WTC11 (cell line): ENCODE results near the gene GLYR1. TPM values are rescaled to one million over a fixed set of nuclear protein-coding genes. Genes with fewer than 3 reads are reported as not detected.

Experiments used
- ATAC-seq: fragments of 200-7000 bp; cut with Tn5 transposase; 2 replicates; pipeline ENCODE4 v1.10.0; 2021; ENCODE audit warnings: mild to moderate bottlenecking, moderate library complexity
- CTCF ChIA-PET: fragments of 300-600 bp; sonication (Branson Sonifier 250); formaldehyde crosslinking; loops from one replicate; lab custom pipeline; 2021; ENCODE audit warnings: antibody characterized with exemption; lab: Charles Lee
- POLR2A ChIA-PET: fragments of 350-600 bp; sonication (Branson Sonifier 250); formaldehyde crosslinking; loops from one replicate; lab custom pipeline; 2021; ENCODE audit warnings: antibody characterized with exemption; lab: Charles Lee
- DNase-seq: peaks from one replicate; pipeline ENCODE4 v3.0.0; 2021; ENCODE audit warnings: low spot score
- H3K27ac Mint-ChIP-seq: 2 replicates; pipeline ENCODE4 v1.8.0; 2021; ENCODE audit warnings: mixed read lengths
- H3K27me3 Mint-ChIP-seq: 2 replicates; pipeline ENCODE4 v1.8.0; 2021; ENCODE audit warnings: low read depth, mild to moderate bottlenecking, moderate library complexity, mixed read lengths
- H3K36me3 Mint-ChIP-seq: 2 replicates; pipeline ENCODE4 v1.8.0; 2021; ENCODE audit warnings: mixed read lengths
- H3K4me1 Mint-ChIP-seq: 2 replicates; pipeline ENCODE4 v1.8.0; 2022; ENCODE audit warnings: mixed read lengths
- H3K4me3 Mint-ChIP-seq: 2 replicates; pipeline ENCODE4 v1.8.0; 2021; ENCODE audit warnings: mild to moderate bottlenecking, moderate library complexity, mixed read lengths
- H3K9me3 Mint-ChIP-seq: 2 replicates; pipeline ENCODE4 v1.8.0; 2021; ENCODE audit warnings: mixed read lengths
- ATF1 ChIP-seq: sonication (generic); formaldehyde crosslinking; IDR thresholded peaks from 2 replicates; pipeline ENCODE4 v1.8.1; 2023; ENCODE audit warnings: mild to moderate bottlenecking, moderate library complexity, missing genetic modification reagents
- FOXP1 ChIP-seq: sonication (generic); formaldehyde crosslinking; IDR thresholded peaks from 2 replicates; pipeline ENCODE4 v1.8.0; 2022; ENCODE audit warnings: missing genetic modification reagents, mild to moderate bottlenecking, moderate library complexity, borderline replicate concordance
- GABPB1 ChIP-seq: sonication (generic); formaldehyde crosslinking; IDR thresholded peaks from 2 replicates; pipeline ENCODE4 v1.8.1; 2023; ENCODE audit warnings: mild to moderate bottlenecking, missing genetic modification reagents
- GRHL2 ChIP-seq: fragments of 250-450 bp; sonication (Bioruptor Pico); IDR thresholded peaks from 2 replicates; pipeline ENCODE4 v1.8.0; 2022; ENCODE audit warnings: mild to moderate bottlenecking, moderate library complexity; ENCODE audit not compliant: insufficient replicate concordance, severe bottlenecking
- GTF2I ChIP-seq: fragments of 250-450 bp; sonication (Bioruptor Pico); conservative IDR thresholded peaks from 2 replicates; pipeline ENCODE4 v1.4.0; 2021; ENCODE audit warnings: mild to moderate bottlenecking
- HMGXB4 ChIP-seq: sonication (generic); formaldehyde crosslinking; IDR thresholded peaks from 2 replicates; pipeline ENCODE4 v1.8.1; 2023; ENCODE audit warnings: mild to moderate bottlenecking, moderate library complexity, missing genetic modification reagents
- IRF1 ChIP-seq: sonication (generic); formaldehyde crosslinking; IDR thresholded peaks from 2 replicates; pipeline ENCODE4 v1.8.0; 2023; ENCODE audit warnings: missing genetic modification reagents
- IRF2 ChIP-seq: sonication (generic); formaldehyde crosslinking; IDR thresholded peaks from 2 replicates; pipeline ENCODE4 v1.8.0; 2022; ENCODE audit warnings: low read depth, missing genetic modification reagents, borderline replicate concordance
- MAX ChIP-seq: sonication (generic); formaldehyde crosslinking; IDR thresholded peaks from 2 replicates; pipeline ENCODE4 v1.8.0; 2022; ENCODE audit warnings: mild to moderate bottlenecking, missing genetic modification reagents
- SP1 ChIP-seq: sonication (generic); formaldehyde crosslinking; conservative IDR thresholded peaks from 2 replicates; pipeline ENCODE4 v1.8.1; 2022; ENCODE audit warnings: missing genetic modification reagents
- TEAD1 ChIP-seq: sonication (generic); formaldehyde crosslinking; IDR thresholded peaks from 2 replicates; pipeline ENCODE4 v1.8.0; 2022; ENCODE audit warnings: mild to moderate bottlenecking, missing genetic modification reagents
- TP53 ChIP-seq: sonication (generic); formaldehyde crosslinking; IDR thresholded peaks from 2 replicates; pipeline ENCODE4 v1.8.1; 2023; ENCODE audit warnings: mild to moderate bottlenecking, missing genetic modification reagents
- USF2 ChIP-seq: sonication (generic); formaldehyde crosslinking; IDR thresholded peaks from 2 replicates; pipeline ENCODE4 v1.8.1; 2023; ENCODE audit warnings: mild to moderate bottlenecking, missing genetic modification reagents, moderate library complexity
- ZBTB21 ChIP-seq: sonication (generic); formaldehyde crosslinking; IDR thresholded peaks from 2 replicates; pipeline ENCODE4 v1.8.1; 2023; ENCODE audit warnings: mild to moderate bottlenecking, missing genetic modification reagents, borderline replicate concordance
- ZBTB43 ChIP-seq: sonication (generic); formaldehyde crosslinking; IDR thresholded peaks from 2 replicates; pipeline ENCODE4 v1.8.1; 2023; ENCODE audit warnings: mild to moderate bottlenecking, missing genetic modification reagents
- total RNA-seq: library from RNA; stranded (reverse); gene quantifications from 3 replicates; pipeline ENCODE4 v1.2.3, GENCODE V29; 2021
- TF ChIP-seq, protein P1 (sequence below): sonication (generic); formaldehyde crosslinking; IDR thresholded peaks from 2 replicates; pipeline ENCODE4 v1.8.0; 2022; ENCODE audit warnings: missing genetic modification reagents
- TF ChIP-seq, protein P2 (sequence below): sonication (generic); formaldehyde crosslinking; IDR thresholded peaks from 2 replicates; pipeline ENCODE4 v1.8.1; 2023; ENCODE audit warnings: mild to moderate bottlenecking, missing genetic modification reagents, borderline replicate concordance
- TF ChIP-seq, protein P3 (sequence below): sonication (generic); formaldehyde crosslinking; IDR thresholded peaks from 2 replicates; pipeline ENCODE4 v1.8.1; 2022; ENCODE audit warnings: low read depth, missing genetic modification reagents, borderline replicate concordance

GLYR1 gene
- total RNA-seq, 1 experiment from 2014 or later, result 103 TPM

DNA sequence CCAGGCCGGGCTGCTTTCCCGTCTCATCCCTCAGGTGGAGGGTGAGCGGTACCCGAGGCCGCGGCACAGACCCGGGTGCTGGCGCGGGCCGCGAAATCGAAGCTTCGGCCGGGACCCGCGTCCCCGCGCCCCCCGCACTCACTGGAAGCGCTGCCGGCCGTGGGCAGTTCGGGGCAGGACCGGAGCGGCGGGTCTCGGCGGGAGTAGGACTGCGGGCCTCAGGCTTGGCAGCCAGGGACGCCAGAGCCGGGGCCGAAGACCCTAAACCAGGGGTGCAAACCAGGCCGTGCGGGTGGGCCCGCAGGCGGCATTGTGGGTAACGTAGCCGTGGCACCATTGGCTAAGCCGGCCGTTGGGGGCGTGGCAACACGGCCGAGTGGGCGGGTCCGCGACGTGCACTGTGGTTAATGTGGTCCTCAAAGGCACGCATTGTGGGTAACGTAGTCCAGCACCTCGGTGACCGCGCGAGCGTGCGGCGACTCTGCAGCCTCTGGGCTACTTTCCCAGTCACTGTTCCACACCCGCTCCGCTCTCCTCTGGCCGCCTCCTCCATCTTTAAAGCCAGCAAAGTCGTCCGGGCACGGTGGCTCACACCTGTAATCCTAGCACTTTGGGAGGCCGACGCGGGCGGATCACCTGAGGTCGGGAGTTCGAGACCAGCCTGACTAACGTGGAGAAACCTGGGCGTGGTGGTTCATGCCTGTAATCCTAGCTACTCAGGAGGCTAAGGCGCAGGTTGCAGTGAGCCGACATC is 80.0 kb downstream of the GLYR1 start, which contains the start of gene ZNF500 (continued):
- peak; percentile 47; the same call in 1 of the 2 replicates for TF ChIP-seq ZBTB43 (CRISPR knock-in tag)
- TF ChIP-seq TEAD1 (CRISPR knock-in tag), result peak; percentile 66; the same call in 1 of the 2 replicates
- peak; percentile 79 for TF ChIP-seq MAX (CRISPR knock-in tag)
- no peak for TF ChIP-seq GTF2I (CRISPR knock-in tag)
- peak; percentile 75; the same call in 1 of the 2 replicates for TF ChIP-seq IRF1 (CRISPR knock-in tag)
- TF ChIP-seq FOXP1 (CRISPR knock-in tag), result peak; percentile 56; the same call in 1 of the 2 replicates
- no peak for TF ChIP-seq ATF1
- no peak for TF ChIP-seq GRHL2 (CRISPR knock-in tag)
- peak; percentile 100 for TF ChIP-seq SP1
- peak; percentile 63; the same call in 1 of the 2 replicates for TF ChIP-seq HMGXB4 (CRISPR knock-in tag)
- TF ChIP-seq GABPB1 (CRISPR knock-in tag), result peak; percentile 71

- DNase-seq (no peak), ATAC-seq (no peak)
- H3K4me3 Mint-ChIP-seq, result peak overlapping the region; percentile 80
- H3K4me1 Mint-ChIP-seq, result peaks cover 17% of the 10 kb centered on the region
- H3K9me3 Mint-ChIP-seq, result no peaks in the 10 kb centered on the region
- no peak overlapping the region for H3K27ac Mint-ChIP-seq
- peaks cover 12% of the 10 kb centered on the region for H3K36me3 Mint-ChIP-seq
- CTCF ChIA-PET, result no interaction called here
- H3K27me3 Mint-ChIP-seq, result no peaks in the 10 kb centered on the region
- POLR2A ChIA-PET, result interaction anchor here (3.1 kb wide), 1 partner anchor 37 kb away, joined by 16 read pairs; the partner anchor contains the start of gene ROGDI
- TF ChIP-seq, protein P1, sequence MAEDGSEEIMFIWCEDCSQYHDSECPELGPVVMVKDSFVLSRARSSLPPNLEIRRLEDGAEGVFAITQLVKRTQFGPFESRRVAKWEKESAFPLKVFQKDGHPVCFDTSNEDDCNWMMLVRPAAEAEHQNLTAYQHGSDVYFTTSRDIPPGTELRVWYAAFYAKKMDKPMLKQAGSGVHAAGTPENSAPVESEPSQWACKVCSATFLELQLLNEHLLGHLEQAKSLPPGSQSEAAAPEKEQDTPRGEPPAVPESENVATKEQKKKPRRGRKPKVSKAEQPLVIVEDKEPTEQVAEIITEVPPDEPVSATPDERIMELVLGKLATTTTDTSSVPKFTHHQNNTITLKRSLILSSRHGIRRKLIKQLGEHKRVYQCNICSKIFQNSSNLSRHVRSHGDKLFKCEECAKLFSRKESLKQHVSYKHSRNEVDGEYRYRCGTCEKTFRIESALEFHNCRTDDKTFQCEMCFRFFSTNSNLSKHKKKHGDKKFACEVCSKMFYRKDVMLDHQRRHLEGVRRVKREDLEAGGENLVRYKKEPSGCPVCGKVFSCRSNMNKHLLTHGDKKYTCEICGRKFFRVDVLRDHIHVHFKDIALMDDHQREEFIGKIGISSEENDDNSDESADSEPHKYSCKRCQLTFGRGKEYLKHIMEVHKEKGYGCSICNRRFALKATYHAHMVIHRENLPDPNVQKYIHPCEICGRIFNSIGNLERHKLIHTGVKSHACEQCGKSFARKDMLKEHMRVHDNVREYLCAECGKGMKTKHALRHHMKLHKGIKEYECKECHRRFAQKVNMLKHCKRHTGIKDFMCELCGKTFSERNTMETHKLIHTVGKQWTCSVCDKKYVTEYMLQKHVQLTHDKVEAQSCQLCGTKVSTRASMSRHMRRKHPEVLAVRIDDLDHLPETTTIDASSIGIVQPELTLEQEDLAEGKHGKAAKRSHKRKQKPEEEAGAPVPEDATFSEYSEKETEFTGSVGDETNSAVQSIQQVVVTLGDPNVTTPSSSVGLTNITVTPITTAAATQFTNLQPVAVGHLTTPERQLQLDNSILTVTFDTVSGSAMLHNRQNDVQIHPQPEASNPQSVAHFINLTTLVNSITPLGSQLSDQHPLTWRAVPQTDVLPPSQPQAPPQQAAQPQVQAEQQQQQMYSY, result no peak
- TF ChIP-seq IRF2 (CRISPR knock-in tag), result no peak
- TF ChIP-seq USF2 (CRISPR knock-in tag), result no peak
- TF ChIP-seq, protein P2, sequence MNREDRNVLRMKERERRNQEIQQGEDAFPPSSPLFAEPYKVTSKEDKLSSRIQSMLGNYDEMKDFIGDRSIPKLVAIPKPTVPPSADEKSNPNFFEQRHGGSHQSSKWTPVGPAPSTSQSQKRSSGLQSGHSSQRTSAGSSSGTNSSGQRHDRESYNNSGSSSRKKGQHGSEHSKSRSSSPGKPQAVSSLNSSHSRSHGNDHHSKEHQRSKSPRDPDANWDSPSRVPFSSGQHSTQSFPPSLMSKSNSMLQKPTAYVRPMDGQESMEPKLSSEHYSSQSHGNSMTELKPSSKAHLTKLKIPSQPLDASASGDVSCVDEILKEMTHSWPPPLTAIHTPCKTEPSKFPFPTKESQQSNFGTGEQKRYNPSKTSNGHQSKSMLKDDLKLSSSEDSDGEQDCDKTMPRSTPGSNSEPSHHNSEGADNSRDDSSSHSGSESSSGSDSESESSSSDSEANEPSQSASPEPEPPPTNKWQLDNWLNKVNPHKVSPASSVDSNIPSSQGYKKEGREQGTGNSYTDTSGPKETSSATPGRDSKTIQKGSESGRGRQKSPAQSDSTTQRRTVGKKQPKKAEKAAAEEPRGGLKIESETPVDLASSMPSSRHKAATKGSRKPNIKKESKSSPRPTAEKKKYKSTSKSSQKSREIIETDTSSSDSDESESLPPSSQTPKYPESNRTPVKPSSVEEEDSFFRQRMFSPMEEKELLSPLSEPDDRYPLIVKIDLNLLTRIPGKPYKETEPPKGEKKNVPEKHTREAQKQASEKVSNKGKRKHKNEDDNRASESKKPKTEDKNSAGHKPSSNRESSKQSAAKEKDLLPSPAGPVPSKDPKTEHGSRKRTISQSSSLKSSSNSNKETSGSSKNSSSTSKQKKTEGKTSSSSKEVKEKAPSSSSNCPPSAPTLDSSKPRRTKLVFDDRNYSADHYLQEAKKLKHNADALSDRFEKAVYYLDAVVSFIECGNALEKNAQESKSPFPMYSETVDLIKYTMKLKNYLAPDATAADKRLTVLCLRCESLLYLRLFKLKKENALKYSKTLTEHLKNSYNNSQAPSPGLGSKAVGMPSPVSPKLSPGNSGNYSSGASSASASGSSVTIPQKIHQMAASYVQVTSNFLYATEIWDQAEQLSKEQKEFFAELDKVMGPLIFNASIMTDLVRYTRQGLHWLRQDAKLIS (CRISPR knock-in tag), result no peak
- no peak for TF ChIP-seq ZBTB21 (CRISPR knock-in tag)
- TF ChIP-seq, protein P3, sequence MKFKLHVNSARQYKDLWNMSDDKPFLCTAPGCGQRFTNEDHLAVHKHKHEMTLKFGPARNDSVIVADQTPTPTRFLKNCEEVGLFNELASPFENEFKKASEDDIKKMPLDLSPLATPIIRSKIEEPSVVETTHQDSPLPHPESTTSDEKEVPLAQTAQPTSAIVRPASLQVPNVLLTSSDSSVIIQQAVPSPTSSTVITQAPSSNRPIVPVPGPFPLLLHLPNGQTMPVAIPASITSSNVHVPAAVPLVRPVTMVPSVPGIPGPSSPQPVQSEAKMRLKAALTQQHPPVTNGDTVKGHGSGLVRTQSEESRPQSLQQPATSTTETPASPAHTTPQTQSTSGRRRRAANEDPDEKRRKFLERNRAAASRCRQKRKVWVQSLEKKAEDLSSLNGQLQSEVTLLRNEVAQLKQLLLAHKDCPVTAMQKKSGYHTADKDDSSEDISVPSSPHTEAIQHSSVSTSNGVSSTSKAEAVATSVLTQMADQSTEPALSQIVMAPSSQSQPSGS (CRISPR knock-in tag), result no peak
- TF ChIP-seq TP53, result no peak
These were observed 81.3 kb downstream of the GLYR1 start for GRCh38 chr16:4765511-4766474.
